Measurements from ENCODE around the gene ITGB8. TPM values are rescaled to one million over a fixed set of nuclear protein-coding genes. Genes with fewer than 3 reads are reported as not detected.

The ITGB8 gene
- total and polyA plus RNA-seq, 2 experiments from 2014 or later: 0.71 to 3.0 TPM

DNA sequence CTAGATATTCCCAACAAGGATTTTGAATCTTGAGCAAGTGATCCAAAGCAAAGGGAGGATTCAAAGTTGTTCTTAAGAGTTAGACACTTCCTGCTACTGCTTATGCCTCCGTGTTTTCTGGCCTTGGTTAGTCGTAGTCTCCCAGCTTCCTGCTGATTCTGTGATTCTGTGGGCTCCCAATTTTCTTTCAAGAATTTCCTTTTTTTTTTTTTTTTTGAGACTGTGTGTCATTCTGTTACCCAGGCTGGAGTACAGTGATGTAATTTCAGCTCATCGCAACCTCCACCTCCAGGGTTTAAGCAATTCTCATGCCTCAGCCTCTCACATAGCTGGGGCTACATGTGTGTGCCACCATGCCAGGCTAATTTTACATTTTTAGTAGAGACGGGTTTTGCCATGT is 4.4 kb upstream of the ITGB8 start:
- H3K27me3 Mint-ChIP-seq (ENCODE audit: insufficient read depth, low read depth, poor library complexity): peaks cover 7% of the 10 kb centered on the region
- no peak for DNase-seq (ENCODE audit: low spot score)
- no peak overlapping the region for H3K4me3 Mint-ChIP-seq
- no peaks in the 10 kb centered on the region for H3K36me3 ChIP-seq (ENCODE audit: insufficient read depth)
- H3K27me3 ChIP-seq (ENCODE audit: insufficient read depth): peaks cover 14% of the 10 kb centered on the region; the same call in 1 of the 2 replicates
- peaks cover 11% of the 10 kb centered on the region; the same call in 1 of the 2 replicates for H3K4me1 ChIP-seq (ENCODE audit: insufficient read depth)
- no peaks in the 10 kb centered on the region for H3K36me3 Mint-ChIP-seq (ENCODE audit: low read depth)
- H3K9me2 ChIP-seq (ENCODE audit: insufficient read depth): no peaks in the 10 kb centered on the region
- H3K27ac ChIP-seq (ENCODE audit: low read depth): no peak overlapping the region
- TF ChIP-seq ZNF114 (CRISPR knock-in tag; IDR thresholded peaks at IDR 0.05) (no peak), ZNF462 (CRISPR knock-in tag; IDR thresholded peaks at IDR 0.05) (no peak), CREB1 (CRISPR knock-in tag; IDR thresholded peaks at IDR 0.05; ENCODE audit: low read depth) (no peak), JUNB (IDR thresholded peaks at IDR 0.05; ENCODE audit: unreplicated experiment) (no peak)
- no peak overlapping the region for H3K27ac Mint-ChIP-seq
- H3K79me2 ChIP-seq (replicated peaks; ENCODE audit: insufficient read depth): no peaks in the 10 kb centered on the region
- no peak overlapping the region for H2AFZ ChIP-seq
- H4K20me1 ChIP-seq (replicated peaks; ENCODE audit: insufficient read depth): no peaks in the 10 kb centered on the region
- peaks cover 6% of the 10 kb centered on the region for H3K4me1 Mint-ChIP-seq
- ATAC-seq: no peak
- no peaks in the 10 kb centered on the region for H3K9me3 Mint-ChIP-seq
- no peak overlapping the region for H3K4me2 ChIP-seq
- H3F3A ChIP-seq (replicated peaks; ENCODE audit: low read depth): peaks cover 4% of the 10 kb centered on the region
- H3K4me3 ChIP-seq: no peak overlapping the region

- DNase-seq (ENCODE audit: low spot score): no peak
- H4K20me1 ChIP-seq (replicated peaks; ENCODE audit: insufficient read depth): no peaks in the 10 kb centered on the region
- H3K4me2 ChIP-seq: no peak overlapping the region
- H3K9me2 ChIP-seq (ENCODE audit: insufficient read depth): no peaks in the 10 kb centered on the region
- H3K27me3 ChIP-seq (ENCODE audit: insufficient read depth): peaks cover 19% of the 10 kb centered on the region
- H3K4me3 Mint-ChIP-seq: no peak overlapping the region
- peaks cover 11% of the 10 kb centered on the region; the same call in 1 of the 2 replicates for H3K4me1 ChIP-seq (ENCODE audit: insufficient read depth)
- peaks cover 10% of the 10 kb centered on the region for H3K4me1 Mint-ChIP-seq
- peaks cover 4% of the 10 kb centered on the region for H3F3A ChIP-seq (replicated peaks; ENCODE audit: low read depth)
- H3K36me3 ChIP-seq (ENCODE audit: insufficient read depth): no peaks in the 10 kb centered on the region
- no peak overlapping the region for H3K4me3 ChIP-seq
- peaks cover 11% of the 10 kb centered on the region for H3K27me3 Mint-ChIP-seq (ENCODE audit: insufficient read depth, low read depth, poor library complexity)
- H3K79me2 ChIP-seq (replicated peaks; ENCODE audit: insufficient read depth): no peaks in the 10 kb centered on the region
- ATAC-seq: no peak
- TF ChIP-seq EZH2 (IDR thresholded peaks at IDR 0.05; ENCODE audit: low read depth, unreplicated experiment) (no peak), JUNB (IDR thresholded peaks at IDR 0.05; ENCODE audit: unreplicated experiment) (no peak), ZNF331 (CRISPR knock-in tag; IDR thresholded peaks at IDR 0.05; ENCODE audit: low read depth) (no peak), ZNF114 (CRISPR knock-in tag; IDR thresholded peaks at IDR 0.05) (no peak), NANOG (IDR thresholded peaks at IDR 0.05; ENCODE audit: borderline replicate concordance) (no peak), POLR2AphosphoS5 (IDR thresholded peaks at IDR 0.05; ENCODE audit: low read depth) (no peak), EZH2phosphoT487 (IDR thresholded peaks at IDR 0.05; ENCODE audit: unreplicated experiment) (no peak), STAT1 (IDR thresholded peaks at IDR 0.05; ENCODE audit: unreplicated experiment) (no peak), CREB1 (CRISPR knock-in tag; IDR thresholded peaks at IDR 0.05; ENCODE audit: low read depth) (no peak)
- TF ChIP-seq, protein P1, sequence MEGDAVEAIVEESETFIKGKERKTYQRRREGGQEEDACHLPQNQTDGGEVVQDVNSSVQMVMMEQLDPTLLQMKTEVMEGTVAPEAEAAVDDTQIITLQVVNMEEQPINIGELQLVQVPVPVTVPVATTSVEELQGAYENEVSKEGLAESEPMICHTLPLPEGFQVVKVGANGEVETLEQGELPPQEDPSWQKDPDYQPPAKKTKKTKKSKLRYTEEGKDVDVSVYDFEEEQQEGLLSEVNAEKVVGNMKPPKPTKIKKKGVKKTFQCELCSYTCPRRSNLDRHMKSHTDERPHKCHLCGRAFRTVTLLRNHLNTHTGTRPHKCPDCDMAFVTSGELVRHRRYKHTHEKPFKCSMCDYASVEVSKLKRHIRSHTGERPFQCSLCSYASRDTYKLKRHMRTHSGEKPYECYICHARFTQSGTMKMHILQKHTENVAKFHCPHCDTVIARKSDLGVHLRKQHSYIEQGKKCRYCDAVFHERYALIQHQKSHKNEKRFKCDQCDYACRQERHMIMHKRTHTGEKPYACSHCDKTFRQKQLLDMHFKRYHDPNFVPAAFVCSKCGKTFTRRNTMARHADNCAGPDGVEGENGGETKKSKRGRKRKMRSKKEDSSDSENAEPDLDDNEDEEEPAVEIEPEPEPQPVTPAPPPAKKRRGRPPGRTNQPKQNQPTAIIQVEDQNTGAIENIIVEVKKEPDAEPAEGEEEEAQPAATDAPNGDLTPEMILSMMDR (conservative IDR thresholded peaks at IDR 0.05; ENCODE audit: low read depth in 2 of 2): no peak
- TF ChIP-seq, protein P2, sequence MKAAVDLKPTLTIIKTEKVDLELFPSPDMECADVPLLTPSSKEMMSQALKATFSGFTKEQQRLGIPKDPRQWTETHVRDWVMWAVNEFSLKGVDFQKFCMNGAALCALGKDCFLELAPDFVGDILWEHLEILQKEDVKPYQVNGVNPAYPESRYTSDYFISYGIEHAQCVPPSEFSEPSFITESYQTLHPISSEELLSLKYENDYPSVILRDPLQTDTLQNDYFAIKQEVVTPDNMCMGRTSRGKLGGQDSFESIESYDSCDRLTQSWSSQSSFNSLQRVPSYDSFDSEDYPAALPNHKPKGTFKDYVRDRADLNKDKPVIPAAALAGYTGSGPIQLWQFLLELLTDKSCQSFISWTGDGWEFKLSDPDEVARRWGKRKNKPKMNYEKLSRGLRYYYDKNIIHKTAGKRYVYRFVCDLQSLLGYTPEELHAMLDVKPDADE (IDR thresholded peaks at IDR 0.05): no peak
- no peak overlapping the region for H3K27ac Mint-ChIP-seq
- H3K9me3 Mint-ChIP-seq: no peaks in the 10 kb centered on the region
- no peak overlapping the region for H2AFZ ChIP-seq
- no peaks in the 10 kb centered on the region for H3K36me3 Mint-ChIP-seq (ENCODE audit: low read depth)
- H3K27ac ChIP-seq (ENCODE audit: low read depth): no peak overlapping the region
Observed at GRCh38 chr7:20327055-20327454, 3.6 kb upstream of the ITGB8 start.

Data from GM23338 (cell line).